ENCODE results near the gene PAPPA2. TPM values are rescaled to one million over a fixed set of nuclear protein-coding genes. Genes with fewer than 3 reads are reported as not detected.

PAPPA2 gene
- total RNA-seq, 6 donors from 2014 or later: under 0.01 to 2.4 (median 0.45) TPM

DNA sequence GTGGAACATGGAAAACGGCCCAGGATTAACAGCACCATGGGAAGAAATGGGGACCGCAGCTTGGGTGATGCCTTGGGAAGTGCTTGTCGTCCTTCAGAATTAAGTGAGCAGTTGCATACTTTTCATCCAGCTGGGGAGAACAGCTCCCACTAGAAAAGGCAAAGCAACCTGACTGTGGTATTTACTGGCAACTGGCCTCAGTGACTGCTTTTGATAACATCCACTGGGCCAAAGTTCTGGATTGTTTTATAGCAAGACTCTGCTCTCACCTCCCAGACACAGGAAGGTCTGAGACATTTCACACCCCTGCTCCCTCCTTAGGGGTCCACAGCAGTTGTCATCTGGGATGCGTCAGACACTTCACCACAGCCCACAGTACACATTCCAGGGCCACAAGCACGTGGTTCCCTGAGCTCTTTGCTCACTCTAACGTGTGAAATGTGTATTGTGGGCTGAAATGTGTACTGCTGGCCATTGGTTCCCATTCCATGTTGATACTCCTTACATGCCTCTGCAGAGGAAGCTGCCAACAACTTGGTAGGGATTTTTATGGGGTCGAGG lies 6.6 kb downstream of the PAPPA2 start:
- Histone ChIP-seq H3K9me3 (no peaks in the 10 kb centered on the region), H3K27me3 (no peaks in the 10 kb centered on the region), H3K4me1 (no peaks in the 10 kb centered on the region), H3K27ac (no peak overlapping the region), H3K4me3 (no peak overlapping the region), H3K36me3 (no peaks in the 10 kb centered on the region)
- peak in 1 of 2 donors; percentile 59 for ATAC-seq (ENCODE audit: low FRiP score in 2 of 2)
- no peak for DNase-seq
- 48 to 51% methylated on average over 6 to 7 of the region's 7 CpGs for WGBS, 2 donors
- no peak for TF ChIP-seq POLR2A (IDR thresholded peaks at IDR 0.05)
- no peak for TF ChIP-seq EP300 (IDR thresholded peaks at IDR 0.05)
- TF ChIP-seq, protein P1, sequence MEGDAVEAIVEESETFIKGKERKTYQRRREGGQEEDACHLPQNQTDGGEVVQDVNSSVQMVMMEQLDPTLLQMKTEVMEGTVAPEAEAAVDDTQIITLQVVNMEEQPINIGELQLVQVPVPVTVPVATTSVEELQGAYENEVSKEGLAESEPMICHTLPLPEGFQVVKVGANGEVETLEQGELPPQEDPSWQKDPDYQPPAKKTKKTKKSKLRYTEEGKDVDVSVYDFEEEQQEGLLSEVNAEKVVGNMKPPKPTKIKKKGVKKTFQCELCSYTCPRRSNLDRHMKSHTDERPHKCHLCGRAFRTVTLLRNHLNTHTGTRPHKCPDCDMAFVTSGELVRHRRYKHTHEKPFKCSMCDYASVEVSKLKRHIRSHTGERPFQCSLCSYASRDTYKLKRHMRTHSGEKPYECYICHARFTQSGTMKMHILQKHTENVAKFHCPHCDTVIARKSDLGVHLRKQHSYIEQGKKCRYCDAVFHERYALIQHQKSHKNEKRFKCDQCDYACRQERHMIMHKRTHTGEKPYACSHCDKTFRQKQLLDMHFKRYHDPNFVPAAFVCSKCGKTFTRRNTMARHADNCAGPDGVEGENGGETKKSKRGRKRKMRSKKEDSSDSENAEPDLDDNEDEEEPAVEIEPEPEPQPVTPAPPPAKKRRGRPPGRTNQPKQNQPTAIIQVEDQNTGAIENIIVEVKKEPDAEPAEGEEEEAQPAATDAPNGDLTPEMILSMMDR (IDR thresholded peaks at IDR 0.05): no peak
- TF ChIP-seq POLR2AphosphoS5 (IDR thresholded peaks at IDR 0.05): no peak

DNA sequence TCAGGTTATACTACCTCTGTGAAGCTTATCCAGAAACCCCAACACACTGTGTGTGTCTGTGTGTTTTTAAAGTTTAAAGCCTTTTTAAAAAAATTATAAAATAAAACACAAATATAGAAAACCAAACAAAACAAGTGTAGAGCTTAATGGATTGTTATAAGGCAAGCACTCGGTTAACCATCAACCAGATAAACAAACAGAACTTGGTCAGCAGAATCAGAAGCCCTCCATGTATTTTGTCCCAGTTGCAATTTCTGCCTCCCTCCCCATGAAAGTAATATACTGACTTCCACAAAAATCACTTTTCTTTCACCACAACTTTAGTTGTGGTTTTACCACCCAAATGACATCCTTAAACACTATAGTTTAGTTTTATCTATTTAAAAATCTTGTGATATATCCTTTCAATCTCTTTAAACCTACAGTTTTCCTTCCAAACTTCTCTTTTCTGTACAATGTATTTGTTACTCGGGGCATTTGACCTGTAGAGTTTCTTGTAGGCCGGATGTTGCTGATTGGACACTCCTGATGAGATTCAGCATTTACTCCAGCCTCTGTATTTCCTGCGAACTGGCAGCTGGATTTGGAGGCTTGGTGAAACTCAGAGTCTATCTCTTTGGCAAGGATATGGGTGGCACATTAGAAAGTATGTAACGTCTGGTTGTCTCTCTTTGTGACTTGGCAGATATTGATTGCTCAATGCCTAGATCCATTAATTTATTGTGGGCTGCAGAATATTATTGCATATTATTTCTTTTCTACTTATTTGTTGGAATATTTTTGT lies 8.6 kb downstream of the PAPPA2 start:
- H3K36me3 ChIP-seq: no peaks in the 10 kb centered on the region
- no peaks in the 10 kb centered on the region for H3K4me1 ChIP-seq
- WGBS, 2 donors: 80 to 83% methylated on average over 5 of the region's 5 CpGs
- no peak overlapping the region for H3K27ac ChIP-seq
- no peaks in the 10 kb centered on the region for H3K27me3 ChIP-seq
- no peaks in the 10 kb centered on the region for H3K9me3 ChIP-seq
- ATAC-seq (ENCODE audit: low FRiP score in 2 of 2) (no peak), DNase-seq (no peak)
- no peak overlapping the region for H3K4me3 ChIP-seq
- TF ChIP-seq POLR2AphosphoS5 (IDR thresholded peaks at IDR 0.05): no peak
- TF ChIP-seq POLR2A (IDR thresholded peaks at IDR 0.05): no peak
- no peak for TF ChIP-seq EP300 (IDR thresholded peaks at IDR 0.05)
- TF ChIP-seq, protein P1 (IDR thresholded peaks at IDR 0.05): no peak

DNA sequence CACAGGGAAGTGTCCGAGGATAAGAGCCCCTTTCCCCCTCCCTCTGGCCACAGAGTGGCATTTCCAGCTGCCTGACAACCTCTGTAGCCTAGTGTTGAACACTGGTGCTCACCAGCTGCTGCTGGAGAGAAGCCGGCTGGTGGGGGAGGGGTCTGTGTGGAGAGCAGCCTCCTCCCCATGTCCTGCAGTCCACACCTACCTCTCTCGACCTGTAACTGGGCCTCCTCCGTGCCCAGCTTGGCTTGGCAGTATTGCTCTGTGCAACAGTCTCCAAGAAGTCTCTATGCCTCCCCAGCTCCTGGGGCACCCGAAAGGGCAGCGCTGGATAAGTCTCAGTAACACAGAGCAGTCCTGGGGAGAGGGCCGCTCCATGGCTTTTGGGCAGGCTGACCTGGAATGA lies 17.0 kb downstream of the PAPPA2 start:
- Histone ChIP-seq H3K36me3 (no peaks in the 10 kb centered on the region), H3K9me3 (no peaks in the 10 kb centered on the region), H3K27me3 (no peaks in the 10 kb centered on the region), H3K4me3 (no peak overlapping the region), H3K4me1 (no peaks in the 10 kb centered on the region), H3K27ac (no peak overlapping the region)
- DNase-seq: no peak
- ATAC-seq (ENCODE audit: low FRiP score in 2 of 2): no peak
- no peak for TF ChIP-seq POLR2A (IDR thresholded peaks at IDR 0.05)
- TF ChIP-seq, protein P1 (IDR thresholded peaks at IDR 0.05): no peak
- no peak for TF ChIP-seq EP300 (IDR thresholded peaks at IDR 0.05)
- no peak for TF ChIP-seq POLR2AphosphoS5 (IDR thresholded peaks at IDR 0.05)
- WGBS, 2 donors: 40 to 43% methylated on average over 5 to 7 of the region's 7 CpGs

DNA sequence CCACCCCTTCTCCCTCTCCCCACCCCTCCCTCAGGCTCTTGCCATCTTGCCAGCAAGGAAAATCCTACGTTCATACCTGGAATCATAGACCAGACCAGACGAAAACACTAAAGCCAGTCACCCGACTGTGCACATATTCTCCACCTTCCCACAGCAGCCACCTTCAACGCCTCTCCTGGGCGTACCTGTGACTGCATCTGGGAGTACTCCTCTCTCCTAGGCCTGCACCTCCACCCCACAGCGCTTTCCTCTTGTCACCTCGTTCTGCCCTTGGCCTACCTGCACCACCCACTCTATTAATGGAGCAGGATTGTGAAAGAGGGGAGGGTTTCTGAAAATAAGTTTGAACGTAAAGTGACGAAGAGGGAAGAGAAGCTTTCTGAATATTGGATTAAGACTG lies 17.8 kb downstream of the PAPPA2 start:
- H3K4me1 ChIP-seq: no peaks in the 10 kb centered on the region
- H3K4me3 ChIP-seq: no peak overlapping the region
- H3K9me3 ChIP-seq: no peaks in the 10 kb centered on the region
- TF ChIP-seq, protein P1 (IDR thresholded peaks at IDR 0.05): no peak
- TF ChIP-seq EP300 (IDR thresholded peaks at IDR 0.05) (no peak), POLR2AphosphoS5 (IDR thresholded peaks at IDR 0.05) (no peak), POLR2A (IDR thresholded peaks at IDR 0.05) (no peak)
- no peaks in the 10 kb centered on the region for H3K36me3 ChIP-seq
- H3K27me3 ChIP-seq: no peaks in the 10 kb centered on the region
- whole genome bisulfite sequencing, 2 donors: 71 to 82% methylated on average over 9 of the region's 9 CpGs
- ATAC-seq (ENCODE audit: low FRiP score in 2 of 2) (no peak), DNase-seq (no peak)
- H3K27ac ChIP-seq: no peak overlapping the region
